ENCODE data around the gene ATP11A.
"Not testable (repeated sequence)": the region's sequence is repeated elsewhere in the genome, so short reads cannot be mapped to it uniquely, and the experiment has no call there.

ATP11A gene

GRCh38 chr13:112825071-112825470, 135.2 kb downstream of the ATP11A start:
- DNase-seq = no peak

- no peak for DNase-seq
These were observed 136.0 kb downstream of the ATP11A start for GRCh38 chr13:112825875-112826274.

GRCh38 chr13:112826565-112826964, 136.7 kb downstream of the ATP11A start:
- no peak for DNase-seq

GRCh38 chr13:112828082-112828699, 138.4 kb downstream of the ATP11A start:
- no peak for DNase-seq

- DNase-seq = no peak
These were observed 138.9 kb downstream of the ATP11A start for GRCh38 chr13:112828756-112829155.

- DNase-seq = no peak
These were observed 141.4 kb downstream of the ATP11A start for GRCh38 chr13:112831196-112831595.

GRCh38 chr13:112831801-112832200, 142.0 kb downstream of the ATP11A start:
- no peak for DNase-seq

GRCh38 chr13:112832811-112833210, 143.0 kb downstream of the ATP11A start:
- DNase-seq = no peak

GRCh38 chr13:112833551-112834257, 143.9 kb downstream of the ATP11A start:
- DNase-seq = no peak

GRCh38 chr13:112835344-112835743, 145.5 kb downstream of the ATP11A start:
- DNase-seq = no peak

GRCh38 chr13:112835796-112836195, 146.0 kb downstream of the ATP11A start:
- no peak for DNase-seq

GRCh38 chr13:112836940-112837339, 147.1 kb downstream of the ATP11A start:
- DNase-seq = no peak

- DNase-seq = no peak
These were observed 147.7 kb downstream of the ATP11A start for GRCh38 chr13:112837371-112838037.

GRCh38 chr13:112838038-112838841, 148.4 kb downstream of the ATP11A start:
- no peak for DNase-seq

GRCh38 chr13:112838842-112839117, 148.9 kb downstream of the ATP11A start:
- no peak for DNase-seq

GRCh38 chr13:112839356-112840105, 149.7 kb downstream of the ATP11A start:
- DNase-seq = no peak

GRCh38 chr13:112840472-112841302, 150.8 kb downstream of the ATP11A start:
- DNase-seq = no peak

GRCh38 chr13:112841303-112842015, 151.6 kb downstream of the ATP11A start:
- DNase-seq = not testable (repeated sequence)

- no peak for DNase-seq
These were observed 152.6 kb downstream of the ATP11A start for GRCh38 chr13:112842343-112842856.

- DNase-seq = no peak
These were observed 153.1 kb downstream of the ATP11A start for GRCh38 chr13:112842931-112843391.

All from NCI-H187 (cell line).